MCF 10A (cell line): ENCODE results near the gene GYPC. TPM values are rescaled to one million over a fixed set of nuclear protein-coding genes. Genes with fewer than 3 reads are reported as not detected.

Experiments
- BruUV-seq: library from RNA; stranded (reverse); fragments of 400-500 nt; replicated peaks from 2 replicates; lab custom pipeline; 2021; lab: Mats Ljungman, UMichigan
- CTCF ChIA-PET: fragments of 300-600 bp; sonication (Branson Sonifier 250); formaldehyde crosslinking; extraction: SDS; loops from one replicate; lab custom pipeline; 2021; ENCODE audit warnings: antibody characterized with exemption, inconsistent platforms; lab: Yijun Ruan, JAX
- POLR2A ChIA-PET: fragments of 300-600, 350-650 bp; sonication (Branson Sonifier 250); formaldehyde crosslinking; extraction: SDS; loops from one replicate; lab custom pipeline; 2020; ENCODE audit warnings: antibody characterized with exemption, inconsistent platforms; lab: Yijun Ruan, JAX
- DNase-seq: peaks from one replicate; pipeline ENCODE4 v3.0.0-alpha.2; 2018; ENCODE audit not compliant: unreplicated experiment
- H3K27ac Mint-ChIP-seq: one replicate; pipeline ENCODE4 v1.8.0; 2022; ENCODE audit warnings: mild to moderate bottlenecking, low read depth, mixed read lengths; ENCODE audit not compliant: unreplicated experiment
- H3K27me3 Mint-ChIP-seq: one replicate; pipeline ENCODE4 v1.8.0; 2022; ENCODE audit warnings: mixed read lengths; ENCODE audit not compliant: insufficient read depth, unreplicated experiment
- H3K36me3 Mint-ChIP-seq: one replicate; pipeline ENCODE4 v1.8.0; 2022; ENCODE audit warnings: mild to moderate bottlenecking, moderate library complexity, mixed read lengths; ENCODE audit not compliant: insufficient read depth, unreplicated experiment
- H3K4me1 Mint-ChIP-seq: one replicate; pipeline ENCODE4 v1.8.0; 2022; ENCODE audit warnings: mixed read lengths; ENCODE audit not compliant: insufficient read depth, unreplicated experiment
- H3K4me3 Mint-ChIP-seq: one replicate; pipeline ENCODE4 v1.8.0; 2022; ENCODE audit warnings: mild to moderate bottlenecking, moderate library complexity, mixed read lengths; ENCODE audit not compliant: unreplicated experiment
- H3K9me3 Mint-ChIP-seq: one replicate; pipeline ENCODE4 v1.8.0; 2022; ENCODE audit warnings: mixed read lengths; ENCODE audit not compliant: unreplicated experiment
- intact Hi-C: fragments of 100-400 bp; cut with micrococcal nuclease; formaldehyde crosslinking; loops from 2 replicates; pipeline ENCODE4 v1.14.1; 2022
- total RNA-seq: library from RNA; stranded (reverse); gene quantifications from 2 replicates; pipeline ENCODE4 v1.2.3, GENCODE V29; 2022
- TF ChIP-seq, protein P1 (sequence below): fragments of 200-600 bp; IDR thresholded peaks from one replicate; pipeline ENCODE4 v1.8.0; 2022; ENCODE audit warnings: antibody characterized with exemption, mild to moderate bottlenecking; ENCODE audit not compliant: unreplicated experiment

Gene GYPC
- total RNA-seq, 1 experiment from 2014 or later = not detected

DNA sequence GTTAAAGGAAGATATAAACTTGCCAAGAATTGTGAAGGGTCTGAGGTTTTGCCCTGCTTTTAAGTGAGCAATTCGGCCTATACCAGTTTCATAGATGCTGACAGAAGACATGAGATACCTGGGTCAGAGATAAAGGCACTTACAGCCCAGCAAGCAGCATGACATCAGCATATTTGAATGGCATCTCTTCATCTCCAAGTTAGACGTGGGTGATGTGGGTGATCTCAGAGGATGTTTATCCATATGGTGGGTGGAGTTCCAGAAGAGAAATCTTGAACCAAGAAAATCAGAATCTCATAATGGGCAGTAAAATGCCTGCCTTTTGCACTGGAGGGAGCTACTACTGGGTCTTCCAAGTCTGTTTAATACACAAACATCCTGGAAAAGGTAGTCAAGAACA, 44.7 kb downstream of the GYPC start:
- H3K27me3 Mint-ChIP-seq = peaks cover 7% of the 10 kb centered on the region
- POLR2A ChIA-PET = no interaction called here
- TF ChIP-seq, protein P1, sequence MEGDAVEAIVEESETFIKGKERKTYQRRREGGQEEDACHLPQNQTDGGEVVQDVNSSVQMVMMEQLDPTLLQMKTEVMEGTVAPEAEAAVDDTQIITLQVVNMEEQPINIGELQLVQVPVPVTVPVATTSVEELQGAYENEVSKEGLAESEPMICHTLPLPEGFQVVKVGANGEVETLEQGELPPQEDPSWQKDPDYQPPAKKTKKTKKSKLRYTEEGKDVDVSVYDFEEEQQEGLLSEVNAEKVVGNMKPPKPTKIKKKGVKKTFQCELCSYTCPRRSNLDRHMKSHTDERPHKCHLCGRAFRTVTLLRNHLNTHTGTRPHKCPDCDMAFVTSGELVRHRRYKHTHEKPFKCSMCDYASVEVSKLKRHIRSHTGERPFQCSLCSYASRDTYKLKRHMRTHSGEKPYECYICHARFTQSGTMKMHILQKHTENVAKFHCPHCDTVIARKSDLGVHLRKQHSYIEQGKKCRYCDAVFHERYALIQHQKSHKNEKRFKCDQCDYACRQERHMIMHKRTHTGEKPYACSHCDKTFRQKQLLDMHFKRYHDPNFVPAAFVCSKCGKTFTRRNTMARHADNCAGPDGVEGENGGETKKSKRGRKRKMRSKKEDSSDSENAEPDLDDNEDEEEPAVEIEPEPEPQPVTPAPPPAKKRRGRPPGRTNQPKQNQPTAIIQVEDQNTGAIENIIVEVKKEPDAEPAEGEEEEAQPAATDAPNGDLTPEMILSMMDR = no peak
- no peaks in the 10 kb centered on the region for H3K4me1 Mint-ChIP-seq
- no peak for DNase-seq
- no peak overlapping the region for H3K27ac Mint-ChIP-seq
- no peaks in the 10 kb centered on the region for H3K36me3 Mint-ChIP-seq
- no TSS peak for BruUV-seq
- no peak overlapping the region for H3K4me3 Mint-ChIP-seq
- CTCF ChIA-PET = interaction anchor here (1.0 kb wide), 1 partner anchor 272 kb away, joined by 3 read pairs; no protein-coding TSS in a partner anchor
- H3K9me3 Mint-ChIP-seq = no peaks in the 10 kb centered on the region
- intact Hi-C loops = no loop called here

DNA sequence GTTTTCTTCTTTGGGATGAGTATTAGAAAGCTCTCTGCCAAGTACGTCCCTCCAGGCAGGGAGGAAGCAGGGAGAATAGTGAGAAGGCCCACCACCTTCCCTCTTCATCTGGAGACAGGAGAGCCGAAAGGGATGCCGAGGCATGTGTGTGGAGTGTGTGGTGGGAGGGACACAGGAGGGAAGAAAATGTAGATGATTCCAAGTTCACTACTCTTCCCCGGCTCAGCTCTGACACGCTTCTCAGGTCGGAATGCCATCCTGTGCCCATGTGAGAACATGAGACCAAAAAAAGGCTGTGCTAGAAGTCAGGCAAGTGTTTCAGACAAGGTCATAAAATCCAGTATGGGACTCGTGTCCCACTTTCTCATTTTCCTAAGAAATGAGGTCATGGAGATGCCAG, 47.4 kb downstream of the GYPC start:
- H3K9me3 Mint-ChIP-seq = no peaks in the 10 kb centered on the region
- H3K27me3 Mint-ChIP-seq = no peaks in the 10 kb centered on the region
- no peak overlapping the region for H3K4me3 Mint-ChIP-seq
- no TSS peak for BruUV-seq
- no peak overlapping the region for H3K27ac Mint-ChIP-seq
- ChIA-PET CTCF (no interaction called here), POLR2A (no interaction called here)
- no peak for DNase-seq
- H3K36me3 Mint-ChIP-seq = no peaks in the 10 kb centered on the region
- H3K4me1 Mint-ChIP-seq = no peaks in the 10 kb centered on the region
- TF ChIP-seq, protein P1 = no peak
- intact Hi-C loops = no loop called here

GRCh38 chr2:126704434-126705160, 48.6 kb downstream of the GYPC start:
- TF ChIP-seq, protein P1 = no peak
- DNase-seq = no peak
- intact Hi-C loops = no loop called here
- Mint-ChIP-seq H3K27me3 (peaks cover 1% of the 10 kb centered on the region), H3K9me3 (no peaks in the 10 kb centered on the region), H3K36me3 (no peaks in the 10 kb centered on the region), H3K4me1 (no peaks in the 10 kb centered on the region), H3K4me3 (no peak overlapping the region), H3K27ac (no peak overlapping the region)
- ChIA-PET POLR2A (no interaction called here), CTCF (no interaction called here)
- BruUV-seq = no TSS peak

DNA sequence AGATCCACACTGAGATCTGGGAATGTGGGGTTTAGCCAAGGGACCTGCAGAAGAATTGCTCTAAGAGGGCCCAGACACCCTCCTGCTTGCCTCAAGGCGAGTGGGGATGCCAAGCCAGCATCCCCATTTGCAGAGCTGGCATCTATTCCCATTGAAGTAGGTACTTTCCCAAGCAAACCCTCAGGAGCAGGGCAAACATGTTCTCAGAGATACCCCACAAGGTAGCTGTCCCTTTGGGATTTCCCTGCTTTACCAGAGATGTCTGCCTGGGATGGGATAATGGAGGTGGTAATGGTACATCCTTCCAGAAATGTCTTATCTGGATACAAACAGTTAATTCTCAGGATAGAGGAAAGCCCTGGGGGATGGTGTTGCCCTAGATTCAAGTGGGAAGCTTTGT, 51.2 kb downstream of the GYPC start:
- H3K4me1 Mint-ChIP-seq = no peaks in the 10 kb centered on the region
- no peak for DNase-seq
- ChIA-PET CTCF (interaction anchor here (0.6 to 1.2 kb wide), 2 partner anchors 8 to 71 kb away, joined by 3 to 4 read pairs; no protein-coding TSS in a partner anchor), POLR2A (no interaction called here)
- no peaks in the 10 kb centered on the region for H3K36me3 Mint-ChIP-seq
- TF ChIP-seq, protein P1 = no peak
- no peak overlapping the region for H3K4me3 Mint-ChIP-seq
- BruUV-seq = no TSS peak
- peaks cover 22% of the 10 kb centered on the region for H3K27me3 Mint-ChIP-seq
- H3K27ac Mint-ChIP-seq = no peak overlapping the region
- intact Hi-C loops = no loop called here
- peaks cover 8% of the 10 kb centered on the region for H3K9me3 Mint-ChIP-seq
